ENCODE results near the gene KRT222.

- TF ChIP-seq POLR2A (IDR thresholded peaks at IDR 0.05; ENCODE audit: low read length) (peak; percentile 10), GATA1 (IDR thresholded peaks at IDR 0.05; ENCODE audit: low read depth, low read length) (no peak)
Observed at GRCh38 chr17:40648384-40648968, 16.5 kb downstream of the KRT222 start.

Data from erythroblast (primary cell).